ENCODE measurements around the gene RNF112.

Gene RNF112

GRCh38 chr17:19410875-19411620, at the start of gene RNF112:
Gene RNF112 (plus strand): TSS chr17:19411232. CDS start chr17:19411409, 177 bp downstream.
- TF ChIP-seq CTCF (IDR thresholded peaks at IDR 0.05; ENCODE audit: extremely low read depth, missing control alignments): no peak
- no peak for DNase-seq (ENCODE audit: low spot score)

- TF ChIP-seq CTCF (IDR thresholded peaks at IDR 0.05; ENCODE audit: extremely low read depth, missing control alignments): no peak
- no peak for DNase-seq (ENCODE audit: low spot score)
Observed at GRCh38 chr17:19361326-19361725, 49.7 kb upstream of the RNF112 start.

- no peak for TF ChIP-seq CTCF (IDR thresholded peaks at IDR 0.05; ENCODE audit: extremely low read depth, missing control alignments)
- DNase-seq (ENCODE audit: low spot score): no peak
Observed at GRCh38 chr17:19361944-19362276, 49.1 kb upstream of the RNF112 start.

GRCh38 chr17:19362277-19363113, 48.5 kb upstream of the RNF112 start, which contains the start of gene B9D1:
Gene B9D1 (minus strand): TSS chr17:19362723. CDS start chr17:19362569, 154 bp downstream.
- peak; percentile 98 for DNase-seq (ENCODE audit: low spot score)

GRCh38 chr17:19363114-19363438, 48.0 kb upstream of the RNF112 start:
- no peak for DNase-seq (ENCODE audit: low spot score)
- TF ChIP-seq CTCF (IDR thresholded peaks at IDR 0.05; ENCODE audit: extremely low read depth, missing control alignments): no peak

More at GRCh38 chr17:19362277-19363113, 48.5 kb upstream of the RNF112 start, which contains the start of gene B9D1:
- TF ChIP-seq CTCF (IDR thresholded peaks at IDR 0.05; ENCODE audit: extremely low read depth, missing control alignments): peak; percentile 88

- TF ChIP-seq CTCF (IDR thresholded peaks at IDR 0.05; ENCODE audit: extremely low read depth, missing control alignments): no peak
- DNase-seq (ENCODE audit: low spot score): no peak
Observed at GRCh38 chr17:19363460-19364035, 47.5 kb upstream of the RNF112 start.

Measured in GM20000 (cell line).